Stimulated activated memory B cell treated with anti-CD40 and anti-IgM and Interleukin-4, amounts not matched to agents 10 μg/mL and 1 μg/mL and 100 μg/mL, for 72 hours (primary cell): Measurements from ENCODE around the gene GPHN.

ENCODE experiments used
- ATAC-seq: fragments of 150-1000 bp; cut with Tn5 transposase; 2 replicates; pipeline ENCODE4 v1.10.0; 2021
- H3K27ac Mint-ChIP-seq: one replicate; pipeline ENCODE4 v1.8.0; 2022; ENCODE audit warnings: mild to moderate bottlenecking, mixed read lengths
- H3K27me3 Mint-ChIP-seq: one replicate; pipeline ENCODE4 v1.8.0; 2022; ENCODE audit warnings: mixed read lengths
- H3K36me3 Mint-ChIP-seq: one replicate; pipeline ENCODE4 v1.8.0; 2022; ENCODE audit warnings: mixed read lengths
- H3K4me1 Mint-ChIP-seq: one replicate; pipeline ENCODE4 v1.8.0; 2022; ENCODE audit warnings: mixed read lengths
- H3K4me3 Mint-ChIP-seq: one replicate; pipeline ENCODE4 v1.8.0; 2022; ENCODE audit warnings: mild to moderate bottlenecking, moderate library complexity, mixed read lengths
- H3K9me3 Mint-ChIP-seq: one replicate; pipeline ENCODE4 v1.8.0; 2022; ENCODE audit warnings: mixed read lengths

Gene GPHN

DNA sequence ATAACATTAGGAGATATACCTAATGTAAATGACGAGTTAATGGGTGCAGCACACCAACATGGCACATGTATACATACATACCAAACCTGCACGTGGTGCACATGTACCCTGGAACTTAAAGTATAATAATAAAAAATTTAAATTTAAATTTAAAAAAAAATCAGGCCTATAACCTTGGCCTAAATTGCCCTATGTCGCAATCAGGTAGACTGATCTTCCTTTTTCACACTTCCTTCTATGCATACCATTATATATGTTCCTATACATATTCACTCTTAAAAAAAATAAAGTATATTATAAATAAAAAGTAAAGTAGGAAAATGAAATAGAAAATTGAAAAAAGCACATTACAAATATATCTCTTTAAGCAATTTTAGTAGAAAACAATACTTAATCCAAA, 563.6 kb downstream of the GPHN start:
- H3K27me3 Mint-ChIP-seq, result no peaks in the 10 kb centered on the region
- peaks cover 8% of the 10 kb centered on the region for H3K4me1 Mint-ChIP-seq
- no peak overlapping the region for H3K27ac Mint-ChIP-seq
- peaks cover 19% of the 10 kb centered on the region for H3K36me3 Mint-ChIP-seq
- ATAC-seq, result no peak
- peaks cover 2% of the 10 kb centered on the region for H3K9me3 Mint-ChIP-seq
- H3K4me3 Mint-ChIP-seq, result no peak overlapping the region

DNA sequence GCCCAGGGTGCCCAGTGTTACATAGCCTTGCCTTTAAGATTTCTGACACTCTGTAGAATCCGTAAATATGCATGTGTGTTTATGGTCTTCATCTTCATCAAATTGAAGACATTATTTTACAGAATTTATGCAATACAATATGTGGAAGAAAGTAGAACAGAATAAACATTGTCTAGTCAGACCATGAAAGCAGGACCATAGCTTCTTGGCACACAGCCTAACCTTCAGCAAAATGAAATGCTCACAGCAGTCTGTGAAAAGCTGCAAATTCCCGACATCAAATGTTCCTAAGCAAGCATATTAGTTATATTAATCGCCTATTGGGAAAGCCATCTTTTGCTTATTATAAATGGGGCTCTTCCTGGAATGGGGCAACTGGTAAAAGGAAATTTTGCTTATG, 570.0 kb downstream of the GPHN start:
- peaks cover 30% of the 10 kb centered on the region for H3K36me3 Mint-ChIP-seq
- no peaks in the 10 kb centered on the region for H3K27me3 Mint-ChIP-seq
- H3K9me3 Mint-ChIP-seq, result peaks cover 5% of the 10 kb centered on the region
- no peaks in the 10 kb centered on the region for H3K4me1 Mint-ChIP-seq
- no peak for ATAC-seq
- no peak overlapping the region for H3K4me3 Mint-ChIP-seq
- H3K27ac Mint-ChIP-seq, result no peak overlapping the region

DNA sequence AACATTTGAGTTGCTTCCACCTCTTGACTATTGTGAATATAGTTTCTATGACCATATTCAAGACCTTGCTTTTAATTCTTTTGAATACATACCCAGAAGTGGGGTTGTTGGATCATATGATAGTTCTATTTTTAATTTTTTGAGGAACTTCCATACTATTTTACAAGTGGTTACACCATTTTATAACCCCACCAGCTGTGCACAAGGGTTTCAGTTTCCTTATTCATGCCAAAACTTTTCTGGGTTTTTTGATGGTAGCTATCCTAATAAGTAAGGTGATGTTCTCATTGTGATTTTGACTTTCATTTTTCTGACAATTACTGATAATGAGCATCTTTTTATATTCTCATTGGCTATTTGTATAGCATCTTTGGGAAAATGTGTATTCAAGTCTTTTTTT, 571.9 kb downstream of the GPHN start:
- Mint-ChIP-seq H3K27ac (no peak overlapping the region), H3K4me1 (no peaks in the 10 kb centered on the region), H3K4me3 (no peak overlapping the region), H3K27me3 (no peaks in the 10 kb centered on the region), H3K36me3 (peaks cover 41% of the 10 kb centered on the region), H3K9me3 (peaks cover 8% of the 10 kb centered on the region)
- no peak for ATAC-seq

DNA sequence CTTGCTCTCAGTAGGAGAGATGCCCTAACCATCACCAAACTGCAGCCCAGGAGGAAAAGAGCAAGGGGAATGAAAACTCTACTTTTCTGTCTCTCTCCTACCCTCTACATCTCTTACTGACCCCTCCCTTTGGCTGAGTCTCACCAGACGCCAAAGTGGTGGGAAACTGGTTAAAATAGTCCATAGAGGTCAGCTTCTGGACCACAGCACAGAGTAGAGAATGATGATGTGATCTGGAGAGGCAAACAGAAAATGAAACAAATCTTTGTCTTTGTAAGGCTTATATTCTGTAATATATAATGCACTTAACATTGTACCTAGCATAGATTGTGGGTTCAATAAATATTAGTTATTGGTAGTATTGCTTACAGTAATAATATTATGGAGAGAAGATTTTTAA, 600.3 kb downstream of the GPHN start:
- no peaks in the 10 kb centered on the region for H3K27me3 Mint-ChIP-seq
- no peak overlapping the region for H3K27ac Mint-ChIP-seq
- no peak for ATAC-seq
- H3K36me3 Mint-ChIP-seq, result peaks cover 56% of the 10 kb centered on the region
- H3K4me1 Mint-ChIP-seq, result no peaks in the 10 kb centered on the region
- no peak overlapping the region for H3K4me3 Mint-ChIP-seq
- H3K9me3 Mint-ChIP-seq, result peaks cover 24% of the 10 kb centered on the region

DNA sequence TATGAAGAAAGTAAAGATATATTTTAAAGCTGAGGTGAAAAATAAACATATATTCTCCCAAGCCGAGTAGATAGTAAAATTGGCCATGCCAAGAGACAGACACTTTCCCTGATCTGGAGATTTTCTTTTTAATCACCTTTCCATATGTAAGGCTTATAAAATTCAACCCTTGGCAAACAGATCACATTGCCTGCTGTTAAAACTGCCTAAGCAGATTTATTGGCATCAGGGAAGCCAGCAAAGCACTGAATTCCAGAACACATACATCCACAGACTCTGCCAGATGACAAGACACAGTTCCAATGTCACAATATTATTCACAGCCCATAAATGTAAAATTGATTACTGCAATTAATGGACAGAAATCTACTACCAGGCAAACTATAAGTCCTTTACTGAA, 603.1 kb downstream of the GPHN start:
- no peak for ATAC-seq
- Mint-ChIP-seq H3K27me3 (no peaks in the 10 kb centered on the region), H3K27ac (no peak overlapping the region), H3K4me1 (no peaks in the 10 kb centered on the region), H3K36me3 (peaks cover 31% of the 10 kb centered on the region), H3K4me3 (no peak overlapping the region), H3K9me3 (peaks cover 6% of the 10 kb centered on the region)

DNA sequence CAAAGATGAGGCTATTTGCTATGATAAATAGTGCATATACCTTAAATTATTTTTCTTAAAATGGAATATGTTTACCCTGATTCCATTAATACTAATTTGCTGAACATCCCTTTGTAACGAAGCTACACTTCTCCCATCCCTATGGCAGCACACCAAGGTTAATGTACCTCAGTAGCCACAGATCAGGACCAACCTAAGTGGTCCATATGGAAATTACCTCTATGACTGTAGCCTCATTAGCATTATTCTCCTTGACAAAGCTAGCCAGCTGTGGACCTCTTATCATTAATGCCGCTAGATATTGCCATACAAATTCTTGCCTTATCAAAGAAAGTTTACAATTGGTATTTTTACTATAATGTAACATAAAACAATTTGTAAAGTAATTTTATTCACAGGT, 604.4 kb downstream of the GPHN start:
- H3K27ac Mint-ChIP-seq, result no peak overlapping the region
- no peaks in the 10 kb centered on the region for H3K4me1 Mint-ChIP-seq
- H3K36me3 Mint-ChIP-seq, result peaks cover 20% of the 10 kb centered on the region
- no peaks in the 10 kb centered on the region for H3K27me3 Mint-ChIP-seq
- no peak for ATAC-seq
- H3K4me3 Mint-ChIP-seq, result no peak overlapping the region
- H3K9me3 Mint-ChIP-seq, result no peaks in the 10 kb centered on the region

DNA sequence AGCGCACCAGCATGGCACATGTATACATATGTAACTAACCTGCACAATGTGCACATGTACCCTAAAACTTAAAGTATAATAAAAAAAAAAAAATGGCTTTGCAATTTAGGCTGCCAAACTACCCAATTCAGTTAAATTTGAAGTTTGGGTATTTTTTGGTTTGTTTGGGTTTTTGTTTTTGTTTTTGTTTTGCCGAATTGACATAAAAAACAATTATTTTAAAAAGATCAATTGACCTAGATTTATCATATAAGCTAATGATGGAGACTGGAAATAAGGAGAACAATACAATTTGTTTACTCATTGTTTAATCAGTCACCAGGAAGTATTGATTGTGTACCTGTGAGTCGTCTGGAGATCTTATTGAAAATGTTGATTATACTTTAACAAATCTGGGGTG, 619.2 kb downstream of the GPHN start:
- H3K27ac Mint-ChIP-seq, result no peak overlapping the region
- no peak overlapping the region for H3K4me3 Mint-ChIP-seq
- no peaks in the 10 kb centered on the region for H3K4me1 Mint-ChIP-seq
- no peak for ATAC-seq
- peaks cover 59% of the 10 kb centered on the region for H3K36me3 Mint-ChIP-seq
- H3K9me3 Mint-ChIP-seq, result peaks cover 4% of the 10 kb centered on the region
- H3K27me3 Mint-ChIP-seq, result no peaks in the 10 kb centered on the region

DNA sequence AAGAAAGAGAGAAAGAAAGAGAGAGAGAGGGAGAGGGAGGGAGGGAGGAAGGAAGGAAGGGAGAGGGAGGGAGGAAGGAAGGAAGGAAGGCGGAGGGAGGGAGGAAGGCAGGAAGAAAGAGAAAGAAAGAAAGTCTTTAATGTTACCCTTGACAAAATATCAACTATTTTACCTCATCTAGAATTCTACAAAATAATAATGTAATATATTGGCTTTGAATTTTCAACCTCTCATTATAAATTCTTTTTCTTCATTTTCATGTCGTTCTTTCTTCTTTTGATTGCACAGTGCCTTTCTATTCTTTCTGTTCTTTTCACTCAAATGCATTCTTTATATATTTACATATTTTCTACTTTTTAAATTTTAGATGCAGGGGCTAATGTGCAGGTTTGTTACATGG, 621.8 kb downstream of the GPHN start:
- Mint-ChIP-seq H3K36me3 (peaks cover 58% of the 10 kb centered on the region), H3K9me3 (peaks cover 4% of the 10 kb centered on the region), H3K4me1 (no peaks in the 10 kb centered on the region), H3K4me3 (no peak overlapping the region), H3K27me3 (no peaks in the 10 kb centered on the region), H3K27ac (no peak overlapping the region)
- no peak for ATAC-seq

DNA sequence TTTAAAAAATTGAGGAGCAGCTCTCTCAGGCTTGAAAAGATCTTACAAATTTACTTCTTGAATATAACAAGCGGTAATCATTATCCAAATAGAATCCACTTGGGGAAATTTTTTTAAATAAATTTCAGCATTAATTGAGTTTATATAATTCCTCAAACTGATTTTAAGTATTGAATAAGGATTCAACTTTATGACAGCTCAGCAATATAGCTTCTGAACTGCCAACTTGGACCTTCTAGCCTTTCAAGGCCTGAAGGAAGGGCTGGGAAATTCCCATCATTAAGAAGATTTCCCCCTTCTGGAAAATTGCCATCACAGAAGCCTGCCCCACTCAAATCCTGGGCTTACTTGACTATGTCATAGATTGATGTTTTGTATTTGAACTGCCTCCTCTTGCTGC, 623.7 kb downstream of the GPHN start:
- Mint-ChIP-seq H3K27ac (no peak overlapping the region), H3K4me3 (no peak overlapping the region), H3K27me3 (no peaks in the 10 kb centered on the region), H3K36me3 (peaks cover 52% of the 10 kb centered on the region), H3K4me1 (no peaks in the 10 kb centered on the region), H3K9me3 (no peaks in the 10 kb centered on the region)
- ATAC-seq, result no peak

DNA sequence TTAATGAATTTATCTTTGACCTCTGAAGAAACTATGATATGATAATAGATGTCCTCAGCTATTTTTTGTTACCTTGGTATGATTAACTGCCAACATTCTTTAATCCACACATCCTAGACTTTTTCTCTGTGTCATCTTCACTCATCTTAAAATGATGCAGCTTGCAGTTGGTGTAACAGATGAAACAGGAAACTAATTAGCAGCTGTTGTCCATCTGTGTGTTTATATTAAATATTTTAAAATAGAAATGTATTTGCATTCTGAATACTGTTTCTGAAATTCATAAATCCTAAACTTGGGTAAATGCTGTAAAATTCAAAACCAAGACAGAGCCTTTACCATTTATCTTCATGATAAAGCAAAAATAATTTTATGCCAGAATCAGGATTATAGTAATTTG, 625.2 kb downstream of the GPHN start:
- peaks cover 52% of the 10 kb centered on the region for H3K36me3 Mint-ChIP-seq
- no peak overlapping the region for H3K4me3 Mint-ChIP-seq
- no peak overlapping the region for H3K27ac Mint-ChIP-seq
- no peak for ATAC-seq
- no peaks in the 10 kb centered on the region for H3K27me3 Mint-ChIP-seq
- no peaks in the 10 kb centered on the region for H3K4me1 Mint-ChIP-seq
- H3K9me3 Mint-ChIP-seq, result no peaks in the 10 kb centered on the region

DNA sequence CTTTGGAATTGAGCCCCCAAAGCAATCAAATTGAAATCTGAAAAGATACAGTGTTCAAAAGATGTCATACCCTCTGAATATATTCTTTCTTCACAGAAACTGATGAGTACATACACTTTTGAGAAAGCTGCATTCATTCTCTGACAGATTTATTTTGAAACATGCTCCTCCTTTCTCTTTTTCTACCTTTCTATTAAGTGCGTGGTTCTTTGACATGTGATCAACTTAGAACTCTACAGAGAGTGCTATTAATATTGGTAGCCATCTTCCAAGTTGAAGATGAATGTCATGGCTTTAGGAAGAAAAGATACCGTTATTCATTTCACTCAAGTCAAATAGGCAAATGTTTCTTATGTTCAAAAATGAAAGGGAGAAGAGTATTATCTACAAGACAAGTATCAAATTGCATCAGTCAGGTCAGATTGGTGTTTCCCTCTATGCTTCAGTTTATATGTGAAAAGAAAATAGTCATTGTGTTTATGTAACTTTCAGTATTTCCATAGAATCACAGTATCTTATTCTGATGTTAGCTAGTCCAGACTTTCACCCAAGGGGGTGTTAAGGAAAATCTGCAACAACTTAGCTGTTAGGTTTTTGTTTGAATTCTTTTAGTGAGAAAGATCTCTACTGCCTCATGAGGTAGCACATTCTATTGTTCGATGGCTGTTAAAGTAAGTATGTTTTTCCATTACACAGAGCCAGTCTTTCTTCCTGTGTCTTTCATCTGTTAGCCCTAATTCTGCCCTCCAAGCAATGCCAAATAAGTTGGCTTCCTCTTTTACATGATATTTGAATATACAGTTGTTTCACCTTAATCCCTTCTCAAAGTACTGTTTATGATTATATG, 625.9 kb downstream of the GPHN start:
- Mint-ChIP-seq H3K9me3 (no peaks in the 10 kb centered on the region), H3K4me1 (no peaks in the 10 kb centered on the region), H3K4me3 (no peak overlapping the region), H3K27ac (no peak overlapping the region), H3K27me3 (no peaks in the 10 kb centered on the region), H3K36me3 (peaks cover 52% of the 10 kb centered on the region)
- ATAC-seq, result no peak

DNA sequence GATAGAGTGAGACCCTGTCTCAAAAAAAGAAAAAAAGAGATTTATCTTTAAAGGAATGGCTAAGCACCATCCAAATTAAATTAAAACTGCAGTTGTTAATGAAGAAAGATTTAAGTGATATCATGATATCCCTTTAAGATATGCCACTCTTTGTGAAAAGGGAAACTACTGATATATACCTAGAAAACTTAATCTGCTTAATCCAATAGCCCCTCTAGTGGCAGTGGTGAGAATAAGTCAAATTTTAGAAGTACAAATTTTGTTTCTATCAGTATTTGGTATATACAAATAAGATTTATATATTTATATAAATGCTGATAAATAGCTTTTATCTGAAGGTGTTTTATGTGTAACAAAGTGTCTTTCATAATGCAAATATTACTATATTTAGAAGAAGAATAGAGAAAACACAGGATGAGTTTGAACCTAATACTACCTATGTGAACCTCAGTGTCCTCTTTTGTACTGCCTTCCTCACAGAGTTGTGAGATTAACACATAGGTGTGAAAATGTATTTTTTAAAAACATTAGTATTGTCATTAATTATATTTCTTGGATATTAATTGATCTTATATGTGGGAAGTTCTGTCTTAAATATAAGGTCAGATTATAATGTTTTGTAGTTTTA, 629.9 kb downstream of the GPHN start:
- Mint-ChIP-seq H3K27me3 (no peaks in the 10 kb centered on the region), H3K27ac (no peak overlapping the region), H3K36me3 (peaks cover 28% of the 10 kb centered on the region), H3K4me1 (no peaks in the 10 kb centered on the region), H3K9me3 (no peaks in the 10 kb centered on the region), H3K4me3 (no peak overlapping the region)
- ATAC-seq, result no peak

DNA sequence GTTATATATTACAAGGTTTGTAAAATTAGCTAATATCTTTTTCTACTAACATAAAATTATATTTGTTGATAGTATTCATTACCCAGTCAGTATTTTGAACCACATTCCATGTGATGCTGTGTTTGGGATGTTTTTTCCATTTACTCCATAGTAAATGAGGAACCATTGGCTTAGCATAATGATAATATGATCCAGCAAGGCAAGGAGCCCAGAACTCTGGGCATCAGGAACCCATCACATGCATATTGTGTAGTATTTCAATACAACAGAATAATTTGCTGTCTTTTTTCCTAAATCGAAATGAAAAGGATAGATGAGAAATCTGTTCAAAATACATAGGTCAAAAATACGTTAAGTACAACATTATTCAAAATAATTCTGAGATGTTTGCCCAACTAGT, 632.6 kb downstream of the GPHN start:
- no peak overlapping the region for H3K27ac Mint-ChIP-seq
- ATAC-seq, result no peak
- H3K4me3 Mint-ChIP-seq, result no peak overlapping the region
- H3K36me3 Mint-ChIP-seq, result peaks cover 22% of the 10 kb centered on the region
- H3K4me1 Mint-ChIP-seq, result no peaks in the 10 kb centered on the region
- H3K27me3 Mint-ChIP-seq, result no peaks in the 10 kb centered on the region
- no peaks in the 10 kb centered on the region for H3K9me3 Mint-ChIP-seq

DNA sequence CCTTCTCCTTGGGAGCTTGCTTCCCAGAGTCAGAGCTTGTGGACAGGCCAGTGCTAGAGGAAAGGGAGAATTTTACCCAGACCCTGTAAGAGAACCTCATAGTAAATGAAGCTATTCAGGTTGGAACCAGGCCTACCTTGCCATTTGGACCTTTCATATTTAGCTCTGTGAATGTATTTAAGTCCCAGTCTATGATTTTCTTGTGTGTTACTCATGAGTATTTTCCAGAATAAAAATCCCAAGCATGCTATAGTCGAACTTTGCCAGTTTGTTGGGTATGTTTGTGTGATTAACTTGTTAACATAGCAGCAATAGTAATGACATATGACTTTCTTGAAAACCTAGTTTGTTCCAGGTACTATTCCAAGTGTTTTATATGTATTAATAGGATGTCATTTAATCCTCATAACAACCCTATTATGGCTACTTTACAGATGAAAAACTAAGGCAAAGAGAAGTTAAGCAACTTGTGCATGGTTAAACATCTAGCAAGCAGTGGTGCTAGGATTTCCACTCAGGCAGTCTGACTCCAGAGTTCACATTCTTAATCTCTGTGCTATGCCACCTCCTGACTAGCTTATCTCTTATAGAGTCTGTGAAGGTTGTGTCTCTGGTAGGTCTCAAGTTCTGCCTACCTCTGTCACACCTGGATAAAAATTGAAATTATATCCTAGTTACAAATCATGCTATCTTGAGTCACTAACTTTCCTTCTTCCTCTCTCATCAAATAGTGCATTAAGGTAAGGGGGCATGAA, 633.4 kb downstream of the GPHN start:
- ATAC-seq, result no peak
- no peak overlapping the region for H3K27ac Mint-ChIP-seq
- peaks cover 18% of the 10 kb centered on the region for H3K36me3 Mint-ChIP-seq
- no peak overlapping the region for H3K4me3 Mint-ChIP-seq
- H3K9me3 Mint-ChIP-seq, result no peaks in the 10 kb centered on the region
- no peaks in the 10 kb centered on the region for H3K4me1 Mint-ChIP-seq
- no peaks in the 10 kb centered on the region for H3K27me3 Mint-ChIP-seq

DNA sequence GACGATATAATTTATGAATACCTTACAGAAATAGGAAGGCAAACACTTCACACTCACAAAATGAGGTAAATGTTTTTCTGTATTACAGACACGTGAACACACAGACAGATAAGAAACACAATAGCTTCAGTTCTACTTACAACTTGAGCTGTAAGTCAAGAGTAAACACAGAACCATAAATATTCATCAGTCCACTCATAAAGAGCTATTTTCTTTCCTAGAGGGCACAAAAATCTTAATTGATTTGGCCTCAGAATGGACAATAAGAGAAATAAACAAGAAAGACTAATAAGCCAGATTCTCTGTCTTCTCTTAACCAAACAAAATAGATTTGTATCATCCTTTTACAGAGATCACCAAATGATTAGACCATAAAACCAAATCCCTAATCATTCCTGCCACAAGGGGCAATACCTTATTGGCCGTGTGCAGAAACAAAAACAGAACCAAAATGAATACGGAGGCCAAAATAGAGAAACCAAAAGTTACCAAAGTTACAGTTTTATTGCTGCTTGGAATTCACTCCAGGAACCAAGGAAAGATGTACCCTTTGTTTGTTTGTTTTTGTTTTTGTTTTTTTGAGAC, 643.2 kb downstream of the GPHN start:
- no peaks in the 10 kb centered on the region for H3K27me3 Mint-ChIP-seq
- no peak overlapping the region for H3K27ac Mint-ChIP-seq
- no peaks in the 10 kb centered on the region for H3K4me1 Mint-ChIP-seq
- ATAC-seq, result no peak
- peaks cover 13% of the 10 kb centered on the region for H3K36me3 Mint-ChIP-seq
- no peaks in the 10 kb centered on the region for H3K9me3 Mint-ChIP-seq
- no peak overlapping the region for H3K4me3 Mint-ChIP-seq
